ENCODE data around the gene EPN2.

DNA sequence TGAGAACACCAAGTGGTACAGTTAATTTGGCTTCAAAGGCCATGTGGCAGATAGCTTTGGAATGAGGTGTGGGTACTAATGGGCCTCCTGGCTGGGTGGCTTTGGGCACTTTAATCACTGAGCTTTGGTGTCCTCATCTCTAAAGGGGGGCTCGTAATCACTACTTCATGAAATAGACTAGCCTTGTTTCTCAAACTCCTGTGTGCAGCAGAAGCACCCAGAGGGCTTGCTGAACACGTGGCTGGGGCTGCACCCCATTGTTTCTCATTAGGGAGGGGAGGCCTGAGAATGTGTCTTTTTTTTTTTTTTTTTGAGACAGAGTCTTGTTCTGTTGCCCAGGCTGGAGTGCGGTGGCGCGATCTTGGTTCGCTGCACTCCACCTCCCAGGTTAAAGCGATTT is 5.8 kb downstream of the EPN2 start:
- TF ChIP-seq TARDBP (IDR thresholded peaks at IDR 0.05) (no peak), CTBP1 (IDR thresholded peaks at IDR 0.05; ENCODE audit: borderline replicate concordance) (no peak), FOXA1 (IDR thresholded peaks at IDR 0.05) (no peak), NFRKB (IDR thresholded peaks at IDR 0.05) (no peak), SUZ12 (IDR thresholded peaks at IDR 0.05) (no peak), BHLHE40 (IDR thresholded peaks at IDR 0.05; ENCODE audit: borderline replicate concordance) (no peak), LEF1 (IDR thresholded peaks at IDR 0.05; ENCODE audit: borderline replicate concordance) (no peak), ZNF384 (IDR thresholded peaks at IDR 0.05) (no peak)
